OCI-LY3 (cell line): ENCODE data around the gene HAUS7.

Experiments
- H2AFZ ChIP-seq: fragments of 200-600, 300-600 bp; shearing (Covaris generic); 2 replicates; pipeline ENCODE4 v1.6.0; 2014; ENCODE audit warnings: antibody characterized with exemption, low read depth, low read length
- H3K27ac ChIP-seq: fragments of 200-600, 300-600 bp; sonication (generic); 2 replicates; pipeline ENCODE4 v1.5.1; 2014; ENCODE audit warnings: mild to moderate bottlenecking, low read length, moderate library complexity, mixed read lengths
- H3K27me3 ChIP-seq: fragments of 200-600, 300-600 bp; sonication (generic); 2 replicates; pipeline ENCODE4 v1.6.1; 2014; ENCODE audit warnings: low read depth, low read length, mixed read lengths
- H3K36me3 ChIP-seq: fragments of 200-600, 300-600 bp; sonication (generic); replicated peaks from 2 replicates; pipeline ENCODE3; 2014; ENCODE audit warnings: low read depth, low read length, mixed read lengths
- H3K4me1 ChIP-seq: fragments of 300-600, 200-600 bp; sonication (generic); 2 replicates; pipeline ENCODE4 v1.6.1; 2014; ENCODE audit warnings: low read length, mixed read lengths
- H3K4me2 ChIP-seq: fragments of 200-600, 300-600 bp; sonication (generic); 2 replicates; pipeline ENCODE4 v1.6.1; 2014; ENCODE audit warnings: low read length, mixed read lengths
- H3K4me3 ChIP-seq: fragments of 300-600, 200-600 bp; sonication (generic); 2 replicates; pipeline ENCODE4 v1.5.1; 2014; ENCODE audit warnings: antibody characterized with exemption, mild to moderate bottlenecking, low read length, moderate library complexity
- H3K79me2 ChIP-seq: fragments of 300-600, 200-600 bp; shearing (Covaris generic); 2 replicates; pipeline ENCODE4 v1.6.1; 2014; ENCODE audit warnings: mild to moderate bottlenecking, low read length, mixed read lengths
- H3K9ac ChIP-seq: fragments of 300-600, 200-600 bp; shearing (Covaris generic); 2 replicates; pipeline ENCODE4 v1.6.0; 2014; ENCODE audit warnings: mild to moderate bottlenecking, low read length, moderate library complexity
- H3K9me3 ChIP-seq: fragments of 200-600, 300-600 bp; shearing (Covaris generic); 2 replicates; pipeline ENCODE4 v1.6.1; 2014; ENCODE audit warnings: low read length, mixed read lengths; ENCODE audit not compliant: insufficient read depth
- H4K20me1 ChIP-seq: fragments of 200-600, 300-600 bp; sonication (generic); 2 replicates; pipeline ENCODE4 v1.6.1; 2016; ENCODE audit warnings: low read length, mixed read lengths; ENCODE audit not compliant: insufficient read depth
- CTCF ChIP-seq: fragments of 200-600, 300-600 bp; sonication (generic); IDR thresholded peaks from 2 replicates; pipeline ENCODE4 v1.5.1; 2014; ENCODE audit warnings: antibody characterized with exemption, low read length, low read depth
- EZH2phosphoT487 ChIP-seq: fragments of 200-600 bp; shearing (Covaris generic); IDR thresholded peaks from 2 replicates; pipeline ENCODE4 v1.6.1; 2018; ENCODE audit warnings: antibody characterized with exemption, mixed run types, low read depth

The HAUS7 gene

GRCh38 chrX:153513265-153513664 is 42.9 kb upstream of the HAUS7 start:
- H3K9ac ChIP-seq, result no peak overlapping the region
- no peaks in the 10 kb centered on the region for H3K27me3 ChIP-seq
- H3K4me3 ChIP-seq, result no peak overlapping the region
- H3K36me3 ChIP-seq, result no peaks in the 10 kb centered on the region
- no peaks in the 10 kb centered on the region for H3K79me2 ChIP-seq
- TF ChIP-seq EZH2phosphoT487 (no peak), CTCF (no peak)
- H3K9me3 ChIP-seq, result no peaks in the 10 kb centered on the region
- no peak overlapping the region for H3K27ac ChIP-seq
- no peaks in the 10 kb centered on the region for H4K20me1 ChIP-seq
- H3K4me2 ChIP-seq, result no peak overlapping the region
- no peaks in the 10 kb centered on the region for H3K4me1 ChIP-seq
- no peak overlapping the region for H2AFZ ChIP-seq

- H3K9ac ChIP-seq, result no peak overlapping the region
- no peak overlapping the region for H3K4me2 ChIP-seq
- no peak overlapping the region for H3K27ac ChIP-seq
- H4K20me1 ChIP-seq, result no peaks in the 10 kb centered on the region
- no peaks in the 10 kb centered on the region for H3K27me3 ChIP-seq
- TF ChIP-seq EZH2phosphoT487 (no peak), CTCF (no peak)
- no peaks in the 10 kb centered on the region for H3K36me3 ChIP-seq
- peaks cover 4% of the 10 kb centered on the region; the same call in 1 of the 2 replicates for H3K4me1 ChIP-seq
- H3K79me2 ChIP-seq, result no peaks in the 10 kb centered on the region
- H3K9me3 ChIP-seq, result no peaks in the 10 kb centered on the region
- H3K4me3 ChIP-seq, result no peak overlapping the region
- H2AFZ ChIP-seq, result no peak overlapping the region
These were observed 42.1 kb upstream of the HAUS7 start for GRCh38 chrX:153512501-153512893.

GRCh38 chrX:153511784-153512500 is 41.6 kb upstream of the HAUS7 start:
- no peaks in the 10 kb centered on the region for H3K27me3 ChIP-seq

GRCh38 chrX:153510383-153510782 is 40.0 kb upstream of the HAUS7 start:
- Histone ChIP-seq H3K27ac (no peak overlapping the region), H3K4me1 (peaks cover 4% of the 10 kb centered on the region; the same call in 1 of the 2 replicates), H3K4me3 (no peak overlapping the region), H3K79me2 (no peaks in the 10 kb centered on the region), H3K9me3 (no peaks in the 10 kb centered on the region), H3K27me3 (no peaks in the 10 kb centered on the region), H4K20me1 (no peaks in the 10 kb centered on the region), H3K9ac (no peak overlapping the region), H2AFZ (no peak overlapping the region), H3K4me2 (no peak overlapping the region), H3K36me3 (no peaks in the 10 kb centered on the region)
- TF ChIP-seq CTCF, result no peak
- no peak for TF ChIP-seq EZH2phosphoT487

More at GRCh38 chrX:153511784-153512500, 41.6 kb upstream of the HAUS7 start:
- Histone ChIP-seq H4K20me1 (no peaks in the 10 kb centered on the region), H3K4me3 (no peak overlapping the region), H3K4me2 (no peak overlapping the region), H3K4me1 (peaks cover 4% of the 10 kb centered on the region; the same call in 1 of the 2 replicates), H3K9me3 (no peaks in the 10 kb centered on the region), H3K79me2 (no peaks in the 10 kb centered on the region), H3K27ac (no peak overlapping the region), H2AFZ (no peak overlapping the region), H3K9ac (no peak overlapping the region), H3K36me3 (no peaks in the 10 kb centered on the region)
- no peak for TF ChIP-seq CTCF
- no peak for TF ChIP-seq EZH2phosphoT487
